Measurements from ENCODE around the gene HPS4.

DNA sequence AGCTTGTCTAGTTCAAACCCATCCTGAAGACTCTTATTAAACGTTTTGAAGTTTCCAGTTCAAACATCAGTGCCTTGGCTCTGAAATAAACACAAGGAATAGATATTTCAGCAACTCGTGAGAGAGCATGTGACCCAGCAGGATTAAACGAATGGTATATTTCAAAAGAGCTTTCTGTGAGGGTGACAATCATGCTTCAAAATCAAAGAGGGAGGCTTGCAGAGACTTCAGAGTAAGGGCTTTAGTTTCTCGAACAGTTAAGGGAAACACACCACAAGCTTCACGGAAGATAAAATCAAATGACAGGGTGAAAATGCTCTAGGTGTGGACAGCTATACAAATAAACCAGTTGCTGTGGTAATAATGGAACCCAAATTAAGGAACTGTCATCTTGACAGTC is 1.4 kb downstream of the HPS4 start:
- TF ChIP-seq, protein P1, sequence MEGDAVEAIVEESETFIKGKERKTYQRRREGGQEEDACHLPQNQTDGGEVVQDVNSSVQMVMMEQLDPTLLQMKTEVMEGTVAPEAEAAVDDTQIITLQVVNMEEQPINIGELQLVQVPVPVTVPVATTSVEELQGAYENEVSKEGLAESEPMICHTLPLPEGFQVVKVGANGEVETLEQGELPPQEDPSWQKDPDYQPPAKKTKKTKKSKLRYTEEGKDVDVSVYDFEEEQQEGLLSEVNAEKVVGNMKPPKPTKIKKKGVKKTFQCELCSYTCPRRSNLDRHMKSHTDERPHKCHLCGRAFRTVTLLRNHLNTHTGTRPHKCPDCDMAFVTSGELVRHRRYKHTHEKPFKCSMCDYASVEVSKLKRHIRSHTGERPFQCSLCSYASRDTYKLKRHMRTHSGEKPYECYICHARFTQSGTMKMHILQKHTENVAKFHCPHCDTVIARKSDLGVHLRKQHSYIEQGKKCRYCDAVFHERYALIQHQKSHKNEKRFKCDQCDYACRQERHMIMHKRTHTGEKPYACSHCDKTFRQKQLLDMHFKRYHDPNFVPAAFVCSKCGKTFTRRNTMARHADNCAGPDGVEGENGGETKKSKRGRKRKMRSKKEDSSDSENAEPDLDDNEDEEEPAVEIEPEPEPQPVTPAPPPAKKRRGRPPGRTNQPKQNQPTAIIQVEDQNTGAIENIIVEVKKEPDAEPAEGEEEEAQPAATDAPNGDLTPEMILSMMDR (IDR thresholded peaks at IDR 0.05) = no peak
- TF ChIP-seq POLR2A (IDR thresholded peaks at IDR 0.05) = no peak
